ENCODE data around the gene LIMK2.

GRCh38 chr22:31274017-31274416 is 61.9 kb downstream of the LIMK2 start:
- TF ChIP-seq CTCF (IDR thresholded peaks at IDR 0.05 in 8 of 11, conservative IDR thresholded peaks at IDR 0.05 in 3 of 11) (no peak), POLR2A (IDR thresholded peaks at IDR 0.05) (no peak), POLR2AphosphoS5 (IDR thresholded peaks at IDR 0.05) (no peak)

All from spleen (tissue), 7 donors.